Liver (tissue), 10 donors: ENCODE data around the gene USP24. TPM values are rescaled to one million over a fixed set of nuclear protein-coding genes. Genes with fewer than 3 reads are reported as not detected.

ENCODE experiments used
- DNase-seq: peaks from one replicate; pipeline ENCODE4 v3.0.0-alpha.2; 2017; ENCODE audit warnings: low spot score
- H3K27ac ChIP-seq, 2 donors: one replicate each; pipeline ENCODE4 v1.7.0; 2013; ENCODE audit warnings: inconsistent platforms in 2 of 2, low read length in 2 of 2, control low read depth in 1 of 2, low read depth in 1 of 2, mild to moderate bottlenecking in 1 of 2
- H3K27me3 ChIP-seq, 4 donors: one replicate each; pipeline versions ENCODE4 v1.6.1 to v1.7.0; 2013; ENCODE audit warnings: low read length in 3 of 4, inconsistent platforms in 1 of 4, mild to moderate bottlenecking in 1 of 4, moderate library complexity in 1 of 4; ENCODE audit not compliant: control insufficient read depth in 4 of 4, insufficient read depth in 4 of 4
- H3K36me3 ChIP-seq, 4 donors: one replicate each; pipeline versions ENCODE4 v1.6.1 to v1.7.0; 2013; ENCODE audit warnings: low read length in 3 of 4, mild to moderate bottlenecking in 3 of 4, low read depth in 1 of 4, moderate library complexity in 1 of 4; ENCODE audit not compliant: control insufficient read depth in 4 of 4, insufficient read depth in 3 of 4
- H3K4me1 ChIP-seq, 4 donors: one replicate each; pipeline versions ENCODE4 v1.6.1 to v1.7.0; 2013; ENCODE audit warnings: low read length in 3 of 4, mild to moderate bottlenecking in 3 of 4, moderate library complexity in 1 of 4; ENCODE audit not compliant: control insufficient read depth in 4 of 4, insufficient read depth in 4 of 4
- H3K4me3 ChIP-seq, 3 donors: one replicate each; pipeline versions ENCODE4 v1.6.1 to v1.7.0; 2013; ENCODE audit warnings: low read length in 3 of 3, control low read depth in 1 of 3, low read depth in 1 of 3, mild to moderate bottlenecking in 1 of 3
- H3K9ac ChIP-seq, 2 donors: one replicate each; pipeline ENCODE4 v1.7.0; 2013; ENCODE audit warnings: low read length in 2 of 2, mild to moderate bottlenecking in 2 of 2, moderate library complexity in 2 of 2, control low read depth in 1 of 2, low read depth in 1 of 2
- H3K9me3 ChIP-seq, 4 donors: one replicate each; pipeline versions ENCODE4 v1.6.1 to v1.7.0; 2013; ENCODE audit warnings: low read length in 3 of 4; ENCODE audit not compliant: control insufficient read depth in 4 of 4
- FOXA1 ChIP-seq: IDR thresholded peaks from 2 replicates; pipeline ENCODE4 v1.6.1; 2016; ENCODE audit warnings: antibody characterized with exemption
- FOXA2 ChIP-seq: IDR thresholded peaks from 2 replicates; pipeline ENCODE4 v1.6.1; 2016; ENCODE audit warnings: antibody characterized with exemption
- RXRA ChIP-seq, 2 donors: IDR thresholded peaks; 2 replicates each; pipeline ENCODE4 v1.6.1; 2017 to 2018; ENCODE audit warnings: antibody characterized with exemption in 2 of 2, mild to moderate bottlenecking in 1 of 2
- TAF1 ChIP-seq: conservative IDR thresholded peaks from 2 replicates; pipeline ENCODE4 v1.6.1; 2016; ENCODE audit warnings: antibody characterized with exemption, mild to moderate bottlenecking
- WGBS: extraction: QIAGEN DNeasy Blood & Tissue Kit; methylation state at CpG from one replicate; pipeline ENCODE4 v1.1.7; 2013; 5-methylcytosine and 5-hydroxymethylcytosine counted together
- polyA plus RNA-seq, 2 donors: library from polyadenylated mRNA; stranded (reverse) in 1 of 2; unstranded in 1 of 2; fragments of 200-250 nt in 1 of 2; fragments of >200 nt in 1 of 2; fragmentation: Nextera tagmentation in 1 of 2; extraction: Ambion mirVana in 1 of 2; gene quantifications; one replicate each; pipeline versions ENCODE4 v1.2.1 to v1.2.3, GENCODE V29; 2013 to 2015
- small RNA-seq: library from RNA; depleted of rRNA; stranded (forward); fragments of <200 nt; gene quantifications from one replicate; pipeline ENCODE3, GENCODE V24; 2014
- total RNA-seq, 2 donors: library from RNA; depleted of rRNA; stranded (reverse); fragments of >200 nt; gene quantifications; one replicate each; pipeline ENCODE4 v1.2.3, GENCODE V29; 2014
- TF ChIP-seq, protein P1 (sequence below): IDR thresholded peaks from 2 replicates; pipeline ENCODE4 v1.6.1; 2016; ENCODE audit warnings: antibody characterized with exemption
- donor health status: healthy.
- donor health status: healthy.
- donor health status: healthy.
- donor health status: healthy.
- donor health status: healthy.

USP24 gene
- total and polyA plus RNA-seq, 4 donors: 7.0 to 75.8 (median 20.3) TPM

DNA sequence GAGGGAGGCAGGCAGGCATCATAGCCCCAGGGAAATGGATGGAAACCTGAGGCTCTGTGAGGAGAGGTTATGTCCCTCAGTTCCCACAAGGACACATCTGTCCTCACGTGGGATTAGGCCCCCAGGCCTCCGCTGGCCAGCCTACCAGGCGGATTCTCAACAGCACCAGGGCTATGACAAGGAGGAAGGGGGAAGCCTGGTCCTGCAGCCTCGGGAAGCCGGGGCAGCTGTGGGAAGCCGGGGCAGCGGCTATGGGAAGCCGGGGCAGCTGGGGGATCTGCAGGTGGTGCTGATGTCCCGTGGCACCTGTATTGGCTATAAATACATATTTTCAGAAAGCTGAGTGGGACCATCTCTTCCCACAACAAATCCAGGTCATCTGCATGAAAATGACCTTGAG lies 196.8 kb downstream of the USP24 start:
- Histone ChIP-seq H3K4me1 (peaks cover 0 to 8% (median 2%) of the 10 kb centered on the region in 4 donors), H3K27me3 (no peaks in the 10 kb centered on the region), H3K27ac (no peak overlapping the region), H3K4me3 (no peak overlapping the region), H3K9me3 (no peaks in the 10 kb centered on the region), H3K36me3 (no peaks in the 10 kb centered on the region), H3K9ac (no peak overlapping the region)
- WGBS: 93% methylated on average over 9 of the region's 9 CpGs
- no peak for DNase-seq
- TF ChIP-seq, protein P1, sequence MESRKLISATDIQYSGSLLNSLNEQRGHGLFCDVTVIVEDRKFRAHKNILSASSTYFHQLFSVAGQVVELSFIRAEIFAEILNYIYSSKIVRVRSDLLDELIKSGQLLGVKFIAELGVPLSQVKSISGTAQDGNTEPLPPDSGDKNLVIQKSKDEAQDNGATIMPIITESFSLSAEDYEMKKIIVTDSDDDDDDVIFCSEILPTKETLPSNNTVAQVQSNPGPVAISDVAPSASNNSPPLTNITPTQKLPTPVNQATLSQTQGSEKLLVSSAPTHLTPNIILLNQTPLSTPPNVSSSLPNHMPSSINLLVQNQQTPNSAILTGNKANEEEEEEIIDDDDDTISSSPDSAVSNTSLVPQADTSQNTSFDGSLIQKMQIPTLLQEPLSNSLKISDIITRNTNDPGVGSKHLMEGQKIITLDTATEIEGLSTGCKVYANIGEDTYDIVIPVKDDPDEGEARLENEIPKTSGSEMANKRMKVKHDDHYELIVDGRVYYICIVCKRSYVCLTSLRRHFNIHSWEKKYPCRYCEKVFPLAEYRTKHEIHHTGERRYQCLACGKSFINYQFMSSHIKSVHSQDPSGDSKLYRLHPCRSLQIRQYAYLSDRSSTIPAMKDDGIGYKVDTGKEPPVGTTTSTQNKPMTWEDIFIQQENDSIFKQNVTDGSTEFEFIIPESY: no peak
- TF ChIP-seq FOXA2 (no peak), TAF1 (no peak), RXRA (IDR thresholded peaks at IDR 0.05) (no peak), FOXA1 (no peak)

Small RNA genes within 50 kb of the gene (small RNA-seq; reads per million reads assigned to genes)
- gene MIR4422: not detected

Other genes with a start within 250 kb of the USP24 start
- gene TMEM61, start 234.7 kb downstream of the USP24 start, total RNA-seq: not detected
- gene TMEM61, start 234.7 kb downstream of the USP24 start, polyA plus RNA-seq: not detected
- gene BSND, start 216.4 kb downstream of the USP24 start, total RNA-seq: under 1 TPM in 1 of 2 donors, not detected in 1; 0.14 TPM
- gene BSND, start 216.4 kb downstream of the USP24 start, polyA plus RNA-seq: not detected
- 100 to 1,000 TPM in 1 of 2 donors, 10 to 100 TPM in 1; 68.2 to 112 TPM for gene PCSK9, start 175.8 kb downstream of the USP24 start, total RNA-seq
- 10 to 100 TPM; 10.8 to 48.9 TPM for gene PCSK9, start 175.8 kb downstream of the USP24 start, polyA plus RNA-seq